ENCODE results near the gene MFAP4. TPM values are rescaled to one million over a fixed set of nuclear protein-coding genes. Genes with fewer than 3 reads are reported as not detected.

MFAP4 gene
- total RNA-seq, 1 donor from 2014 or later: 0.82 TPM

- FAIRE-seq: no peak
Observed at GRCh38 chr17:19410875-19411620, 24.1 kb upstream of the MFAP4 start, which contains the start of gene RNF112. Gene RNF112, plus strand, starts transcription at chr17:19411232. Its CDS starts 177 bp downstream, at chr17:19411409.

GRCh38 chr17:19410091-19410490 is 23.1 kb upstream of the MFAP4 start:
- FAIRE-seq (no peak), DNase-seq (ENCODE audit: low spot score in 2 of 2) (no peak)

More at GRCh38 chr17:19410875-19411620, 24.1 kb upstream of the MFAP4 start, which contains the start of gene RNF112:
- DNase-seq (ENCODE audit: low spot score in 2 of 2): peak; percentile 33 to 69

GRCh38 chr17:19409509-19409908 is 22.5 kb upstream of the MFAP4 start:
- DNase-seq (ENCODE audit: low spot score in 2 of 2) (no peak), FAIRE-seq (no peak)

- FAIRE-seq: no peak
Observed at GRCh38 chr17:19409066-19409465, 22.1 kb upstream of the MFAP4 start.

GRCh38 chr17:19408346-19408710 is 21.3 kb upstream of the MFAP4 start:
- no peak for FAIRE-seq
- no peak for DNase-seq (ENCODE audit: low spot score in 2 of 2)

More at GRCh38 chr17:19409066-19409465, 22.1 kb upstream of the MFAP4 start:
- DNase-seq (ENCODE audit: low spot score in 2 of 2): no peak

GRCh38 chr17:19407601-19408345 is 20.8 kb upstream of the MFAP4 start:
- no peak for DNase-seq (ENCODE audit: low spot score in 2 of 2)
- FAIRE-seq: no peak

- no peak for FAIRE-seq
- DNase-seq (ENCODE audit: low spot score in 2 of 2): no peak
Observed at GRCh38 chr17:19405114-19405513, 18.1 kb upstream of the MFAP4 start.

- DNase-seq (ENCODE audit: low spot score in 2 of 2) (no peak), FAIRE-seq (no peak)
Observed at GRCh38 chr17:19404264-19404663, 17.3 kb upstream of the MFAP4 start.

- FAIRE-seq: no peak
- DNase-seq (ENCODE audit: low spot score in 2 of 2): no peak
Observed at GRCh38 chr17:19403021-19403420, 16.0 kb upstream of the MFAP4 start.

- no peak for FAIRE-seq
- no peak for DNase-seq (ENCODE audit: low spot score in 2 of 2)
Observed at GRCh38 chr17:19402171-19402570, 15.2 kb upstream of the MFAP4 start.

- DNase-seq (ENCODE audit: low spot score in 2 of 2): no peak
- FAIRE-seq: no peak
Observed at GRCh38 chr17:19401321-19402010, 14.5 kb upstream of the MFAP4 start.

- FAIRE-seq (no peak), DNase-seq (ENCODE audit: low spot score in 2 of 2) (no peak)
Observed at GRCh38 chr17:19399750-19400450, 12.9 kb upstream of the MFAP4 start.

GRCh38 chr17:19398301-19399181 is 11.6 kb upstream of the MFAP4 start:
- no peak for DNase-seq (ENCODE audit: low spot score in 2 of 2)
- FAIRE-seq: no peak

GRCh38 chr17:19397556-19398041 is 10.6 kb upstream of the MFAP4 start:
- FAIRE-seq: no peak

GRCh38 chr17:19392303-19392702 is 5.3 kb upstream of the MFAP4 start:
- no peak for DNase-seq (ENCODE audit: low spot score in 2 of 2)

More at GRCh38 chr17:19397556-19398041, 10.6 kb upstream of the MFAP4 start:
- DNase-seq (ENCODE audit: low spot score in 2 of 2): no peak

GRCh38 chr17:19391432-19391831 is 4.4 kb upstream of the MFAP4 start:
- no peak for DNase-seq (ENCODE audit: low spot score in 2 of 2)
- FAIRE-seq: no peak

More at GRCh38 chr17:19392303-19392702, 5.3 kb upstream of the MFAP4 start:
- FAIRE-seq: no peak

- FAIRE-seq: no peak
- DNase-seq (ENCODE audit: low spot score in 2 of 2): no peak
Observed at GRCh38 chr17:19390951-19391350, 4.0 kb upstream of the MFAP4 start.

- DNase-seq (ENCODE audit: low spot score in 2 of 2) (no peak), FAIRE-seq (no peak)
Observed at GRCh38 chr17:19388791-19389785, 2.1 kb upstream of the MFAP4 start.
